COR-L47 (cell line): ENCODE data around the gene MAP2K2.

Experiments used
- DNase-seq: peaks from one replicate; lab custom pipeline; 2025; lab: John Stamatoyannopoulos, UW

Gene MAP2K2

GRCh38 chr19:4043966-4044715 lies 79.8 kb downstream of the MAP2K2 start:
- DNase-seq = no peak

- DNase-seq = no peak
These were observed 80.5 kb downstream of the MAP2K2 start for GRCh38 chr19:4043401-4043800.

GRCh38 chr19:4042731-4043082 lies 81.2 kb downstream of the MAP2K2 start:
- DNase-seq = no peak

- DNase-seq = no peak
These were observed 81.7 kb downstream of the MAP2K2 start for GRCh38 chr19:4042064-4042730.
